Dermis blood vessel endothelial cell (primary cell): ENCODE data around the gene UPF1. TPM values are rescaled to one million over a fixed set of nuclear protein-coding genes. Genes with fewer than 3 reads are reported as not detected.
"Not testable (repeated sequence)": the region's sequence is repeated elsewhere in the genome, so short reads cannot be mapped to it uniquely, and the experiment has no call there.

Experiments used
- DNase-seq: peaks from one replicate; pipeline ENCODE4 v3.0.0; 2010
- total RNA-seq: library from RNA; depleted of rRNA; stranded (reverse); fragments of >200 nt; gene quantifications from 2 replicates; pipeline ENCODE4 v1.2.3, GENCODE V29; 2014

Gene UPF1
- total RNA-seq, 1 donor from 2014 or later: 100 TPM

DNA sequence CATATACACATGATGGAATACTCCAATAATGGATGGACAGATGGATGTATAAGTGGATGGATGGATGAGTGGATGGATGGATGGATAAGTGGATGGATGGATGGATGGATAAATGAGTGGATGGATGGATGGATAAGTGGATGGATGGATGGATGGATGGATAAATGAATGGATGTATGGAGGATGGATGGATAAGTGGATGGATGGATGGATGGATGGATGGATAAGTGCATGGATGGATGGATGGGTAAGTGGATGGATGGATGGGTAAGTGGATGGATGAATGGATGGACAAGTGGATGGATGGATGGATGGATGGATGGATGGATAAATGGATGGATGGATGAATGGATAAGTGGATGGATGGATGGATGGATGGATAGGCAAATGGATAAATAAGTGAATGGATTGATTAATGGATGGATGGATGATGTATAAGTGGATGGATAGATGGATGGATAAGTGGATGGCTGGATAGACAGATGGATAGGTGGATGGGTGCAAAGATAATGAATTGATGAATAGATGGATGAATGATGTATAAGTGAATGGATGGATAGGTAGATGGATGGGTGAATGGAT is 32.3 kb upstream of the UPF1 start:
- DNase-seq: no peak

DNA sequence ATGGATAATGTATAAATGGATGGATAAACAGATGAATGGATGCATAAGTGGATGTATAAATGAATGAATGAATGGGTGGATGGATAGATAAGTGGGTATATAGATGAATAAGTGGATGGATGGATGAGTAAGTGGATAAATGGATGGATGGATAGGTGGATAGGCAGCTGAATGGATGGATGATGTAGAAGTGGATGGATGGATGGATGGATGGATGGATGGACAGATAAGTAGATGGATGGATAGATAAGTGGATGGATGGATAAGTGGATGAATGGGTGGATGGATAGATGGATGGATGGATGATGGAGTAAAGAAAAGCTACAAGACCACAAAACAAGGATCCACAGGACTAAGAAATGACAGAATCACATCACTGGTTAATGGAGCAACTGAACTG is 31.7 kb upstream of the UPF1 start:
- no peak for DNase-seq

DNA sequence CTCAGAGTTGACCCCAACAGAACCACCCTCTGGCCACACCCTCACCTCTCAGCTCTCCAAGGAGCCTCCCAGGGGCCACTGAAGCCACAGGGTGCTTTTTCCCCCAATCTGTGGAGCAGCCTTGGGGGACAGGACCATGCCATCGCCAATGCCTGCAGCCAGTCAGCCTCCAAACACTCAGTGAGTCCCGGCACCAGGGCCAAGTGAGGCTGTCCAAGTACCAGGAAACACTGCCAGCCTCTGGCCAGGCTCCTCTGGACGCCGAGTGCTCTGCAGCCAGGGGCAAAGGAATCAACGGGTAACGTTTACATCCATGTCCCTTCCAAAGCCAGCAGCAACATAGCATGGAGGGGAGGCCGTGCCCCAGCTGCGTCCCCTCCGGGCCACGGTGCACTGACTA is 31.1 kb upstream of the UPF1 start:
- DNase-seq: no peak

DNA sequence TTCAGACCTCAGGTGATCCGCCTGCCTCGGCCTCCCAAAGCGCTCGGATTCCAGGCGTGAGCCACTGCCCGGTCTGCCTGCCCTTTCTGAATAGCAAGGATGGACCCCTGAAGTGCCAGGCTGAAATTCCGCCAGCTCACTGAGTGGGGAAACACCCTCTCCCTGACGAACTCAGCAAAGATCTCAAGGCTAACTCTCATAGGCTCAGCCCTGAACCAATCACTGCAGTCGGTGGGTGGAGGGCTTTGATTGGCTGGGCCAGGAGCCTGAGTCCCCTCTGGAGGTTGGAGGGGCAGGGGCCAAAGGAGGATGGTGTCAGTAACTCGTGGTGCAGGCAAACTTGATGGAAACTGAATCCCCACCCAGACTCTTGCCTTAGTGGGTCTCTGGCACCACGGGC is 29.4 kb upstream of the UPF1 start:
- no peak for DNase-seq

DNA sequence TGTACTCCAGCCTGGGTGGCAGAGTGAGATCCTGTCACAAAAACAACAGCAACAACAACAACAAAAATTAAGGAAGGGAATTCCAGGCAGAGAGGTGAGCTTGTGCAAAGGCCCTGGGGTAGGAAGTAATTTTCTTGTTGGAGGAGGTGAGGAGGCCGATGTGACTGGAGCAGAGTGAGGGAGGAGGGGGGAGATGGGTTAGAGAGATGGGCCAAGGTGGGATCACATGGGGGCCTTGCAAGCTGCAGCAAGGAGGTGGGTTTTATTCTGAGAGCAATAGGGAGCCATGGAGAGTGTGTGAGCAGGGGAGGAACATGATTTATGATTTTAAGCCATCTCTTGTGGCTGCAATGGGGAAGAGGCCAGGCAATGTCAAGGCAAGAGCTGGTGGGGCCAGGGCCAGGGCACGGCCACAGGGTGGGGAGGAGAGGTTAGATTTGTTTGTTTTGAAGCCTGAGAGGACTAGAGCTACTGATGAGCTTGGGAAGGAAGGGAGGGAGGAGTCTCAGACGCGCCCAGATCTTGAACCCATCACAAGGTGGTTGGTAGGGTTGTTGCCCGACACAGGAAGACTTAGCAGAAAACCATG is 28.1 kb upstream of the UPF1 start:
- DNase-seq: no peak

DNA sequence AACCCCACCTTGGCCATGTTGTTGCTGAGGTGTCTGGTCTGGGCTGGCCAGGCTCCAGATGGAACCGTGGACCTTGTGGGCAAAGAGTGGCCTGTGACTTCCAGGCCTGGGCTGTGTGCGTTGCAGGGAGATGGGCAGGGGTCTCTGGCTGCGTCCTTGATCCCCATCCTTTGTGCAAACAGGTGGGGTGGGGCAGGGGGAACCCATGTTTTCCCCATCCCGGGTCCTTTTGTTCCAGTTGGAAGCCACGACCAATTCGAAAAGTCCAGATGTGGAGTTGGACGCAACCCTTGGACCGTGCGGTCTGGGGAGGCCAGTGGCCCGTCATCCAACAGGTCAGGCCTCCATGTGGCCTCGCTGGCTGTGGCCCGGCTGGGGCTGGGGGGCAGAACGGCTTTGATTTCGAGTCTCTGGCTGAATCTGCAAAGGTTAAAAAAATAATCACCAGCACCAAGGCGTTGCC is 27.6 kb upstream of the UPF1 start:
- DNase-seq: no peak

DNA sequence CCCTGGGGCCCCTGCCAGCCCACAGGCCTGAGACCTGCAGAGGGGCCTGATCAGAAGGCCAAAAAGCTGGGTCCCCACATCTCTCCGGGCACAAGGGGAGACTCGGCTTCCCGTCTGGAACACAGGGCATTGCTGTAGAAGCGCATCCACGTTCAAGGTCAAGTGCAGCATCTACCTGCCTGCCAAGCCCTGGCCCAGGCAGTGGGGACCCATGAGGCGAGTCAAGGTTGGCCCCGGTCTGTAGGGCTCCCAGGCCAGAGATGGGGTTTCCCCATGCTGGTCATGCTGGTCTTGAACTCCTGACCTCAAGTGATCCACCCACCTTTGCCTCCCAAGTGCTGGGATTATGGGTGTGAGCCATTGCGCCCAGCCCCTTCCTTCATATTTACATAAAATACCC is 27.1 kb upstream of the UPF1 start:
- no peak for DNase-seq

DNA sequence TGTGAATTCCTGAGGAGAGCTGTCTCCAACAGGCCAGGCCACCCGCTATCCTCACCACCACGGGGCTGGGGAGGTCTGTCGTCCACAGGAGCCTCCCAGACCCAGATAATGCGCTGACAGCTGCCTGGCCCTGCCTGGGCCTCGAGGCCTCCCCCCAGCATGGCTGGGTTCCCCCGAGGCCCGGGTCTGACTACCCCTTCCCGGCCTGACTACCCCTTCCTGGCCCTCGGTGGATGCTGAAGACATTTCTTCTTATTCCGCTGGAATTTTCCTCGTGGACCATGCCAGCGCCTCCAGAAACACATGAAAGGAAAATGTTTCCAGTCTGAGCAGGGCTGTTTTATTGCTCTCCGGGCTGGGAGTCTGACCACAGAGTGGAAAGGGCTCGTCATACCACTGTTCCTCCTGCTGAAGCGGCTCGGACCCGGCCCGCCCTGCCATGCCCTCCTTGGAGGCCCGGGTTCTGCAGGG is 23.9 kb upstream of the UPF1 start:
- no peak for DNase-seq

DNA sequence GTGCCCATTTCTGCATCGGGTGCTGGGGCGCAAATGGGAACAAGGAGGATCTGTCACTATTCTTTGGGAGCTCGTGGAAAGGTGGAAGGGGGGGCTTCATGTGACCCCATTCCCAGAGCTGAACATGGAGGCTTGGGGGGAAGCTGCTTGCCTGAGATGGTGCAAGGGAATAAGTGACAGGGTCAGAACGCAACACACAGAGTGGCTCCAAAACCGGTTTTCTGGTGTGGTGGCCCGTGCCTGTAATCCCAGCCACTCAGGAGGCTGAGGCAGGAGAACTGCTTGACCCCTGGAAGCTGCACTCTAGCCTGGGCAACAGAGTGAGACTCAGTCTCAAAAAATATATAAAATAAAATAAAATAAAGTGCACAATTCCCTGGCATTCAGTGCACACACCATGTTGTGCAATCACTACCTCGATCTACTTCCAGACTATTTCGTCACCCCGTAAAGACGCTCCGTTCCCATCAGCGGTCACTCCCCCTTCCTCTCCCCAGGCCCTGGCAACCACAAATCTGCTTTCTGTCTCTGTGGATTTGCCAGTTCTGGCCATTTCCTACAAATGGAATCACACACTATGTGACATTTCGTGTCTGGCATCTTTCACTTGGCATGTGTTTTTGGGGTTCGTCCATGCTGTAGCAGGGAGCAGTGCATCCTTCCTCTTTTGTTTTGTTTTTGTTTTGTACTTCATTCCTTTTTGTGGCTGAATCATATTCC is 22.4 kb upstream of the UPF1 start:
- DNase-seq: no peak

DNA sequence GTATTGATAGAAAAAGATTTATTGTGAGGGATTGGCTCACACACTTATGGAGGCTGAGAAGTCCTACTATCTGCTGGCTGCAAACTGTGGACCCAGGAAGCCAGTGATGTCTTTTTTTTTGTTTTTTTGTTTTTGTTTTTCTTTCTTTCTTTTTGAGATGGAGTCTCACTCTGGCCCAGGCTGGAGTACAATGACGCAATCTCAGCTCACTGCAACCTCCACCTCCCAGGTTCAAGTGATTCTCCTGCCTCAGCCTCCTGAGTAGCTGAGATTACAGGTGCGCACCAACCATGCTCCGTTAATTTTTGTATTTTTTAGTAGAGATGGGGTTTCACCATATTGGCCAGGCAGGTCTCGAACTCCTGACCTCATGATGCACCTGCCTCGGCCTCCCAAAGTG is 20.1 kb upstream of the UPF1 start:
- not testable (repeated sequence) for DNase-seq

DNA sequence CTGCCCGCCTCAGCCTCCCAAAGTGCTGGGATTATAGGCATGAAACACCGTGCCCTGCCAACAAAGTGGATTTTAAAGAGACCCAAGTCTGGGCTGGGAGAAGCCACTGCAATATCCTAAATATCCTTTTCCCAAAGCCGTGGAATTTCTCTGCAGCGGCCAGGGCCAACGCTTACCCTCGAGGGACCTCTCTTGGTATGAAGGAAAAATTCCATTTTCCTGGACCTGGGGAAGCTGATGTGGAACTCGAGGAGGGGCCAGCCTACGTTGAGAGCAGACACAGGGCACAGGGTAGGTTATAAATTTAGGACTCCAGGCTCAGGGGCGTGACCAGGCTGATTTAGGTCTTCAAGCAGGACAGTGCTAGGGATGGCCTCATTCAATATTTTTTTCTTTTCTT is 17.7 kb upstream of the UPF1 start:
- DNase-seq: peak; percentile 33

DNA sequence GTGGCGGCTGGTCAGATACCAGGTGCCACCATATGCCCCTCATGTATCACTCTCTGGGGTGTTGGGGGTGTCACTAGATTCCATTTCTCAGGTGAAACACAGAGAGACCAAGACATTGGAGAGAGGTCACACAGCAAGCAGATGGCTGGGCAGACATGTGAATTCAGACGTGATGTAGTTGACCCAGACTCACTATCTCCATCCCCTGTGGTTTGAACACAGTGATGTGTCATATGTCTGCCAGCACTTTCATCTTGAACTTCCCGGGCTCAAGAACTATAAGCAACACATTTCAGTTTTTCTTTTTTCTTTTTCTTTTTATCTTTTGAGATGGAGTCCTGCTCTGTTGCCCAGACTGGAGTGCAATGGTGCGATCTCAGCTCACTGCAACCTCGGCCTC is 16.1 kb upstream of the UPF1 start:
- no peak for DNase-seq

DNA sequence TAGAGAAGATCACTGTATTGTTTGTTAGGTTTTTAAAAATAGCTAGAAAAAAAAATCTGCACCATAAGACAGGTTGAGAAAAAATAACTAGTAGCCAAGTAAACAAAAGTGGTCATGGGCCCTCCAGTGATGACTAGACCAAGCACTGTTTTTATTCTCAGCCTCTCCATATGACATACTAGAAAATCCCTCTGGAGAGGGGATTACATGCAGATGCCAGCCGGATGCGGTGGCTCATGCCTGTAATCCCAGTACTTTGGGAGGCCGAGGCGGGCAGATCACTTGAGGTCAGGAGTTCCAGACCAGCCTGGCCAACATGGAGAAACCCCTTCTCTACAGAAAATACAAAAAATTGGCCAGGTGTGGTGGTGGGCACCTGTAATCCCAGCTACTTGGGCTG is 15.1 kb upstream of the UPF1 start:
- DNase-seq: not testable (repeated sequence)

DNA sequence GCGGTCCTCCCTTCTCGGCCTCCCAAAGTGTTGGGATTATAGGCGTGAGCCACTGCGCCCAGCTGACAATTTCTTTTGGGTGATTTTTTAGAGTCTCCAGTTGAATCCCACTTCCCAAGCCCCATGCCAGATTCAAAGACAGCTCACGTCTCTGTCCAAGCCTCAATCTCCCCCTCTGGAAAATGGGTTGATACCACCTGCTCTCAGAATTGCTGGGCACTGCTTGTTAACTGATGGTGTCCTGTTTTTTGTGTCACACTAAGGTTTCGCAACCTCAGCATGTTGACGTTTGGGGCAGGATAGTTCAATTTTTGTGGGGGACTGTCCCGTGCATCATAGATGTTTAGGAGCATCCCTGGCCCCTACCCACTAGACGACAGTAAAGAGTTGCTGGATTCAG is 14.2 kb upstream of the UPF1 start:
- DNase-seq: no peak

DNA sequence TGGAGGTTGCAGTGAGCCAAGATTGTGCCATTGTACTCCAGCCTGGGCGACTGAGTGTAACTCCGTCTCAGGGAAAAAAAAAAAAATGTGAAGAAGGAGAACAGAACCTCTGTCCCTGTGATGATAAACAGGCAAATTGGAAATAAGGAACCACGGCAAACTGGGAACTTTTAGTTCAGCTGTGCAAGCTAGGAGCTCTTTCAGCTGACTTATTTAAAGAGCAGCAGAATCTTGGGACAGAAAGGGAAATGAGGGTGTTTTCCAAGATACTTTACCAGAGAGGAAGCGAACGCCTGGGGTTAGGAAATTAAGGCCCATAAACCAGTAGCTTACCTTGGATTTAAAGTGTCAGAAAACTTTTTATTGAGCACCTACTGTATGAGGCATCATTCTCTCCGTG is 3.0 kb upstream of the UPF1 start:
- DNase-seq: no peak

DNA sequence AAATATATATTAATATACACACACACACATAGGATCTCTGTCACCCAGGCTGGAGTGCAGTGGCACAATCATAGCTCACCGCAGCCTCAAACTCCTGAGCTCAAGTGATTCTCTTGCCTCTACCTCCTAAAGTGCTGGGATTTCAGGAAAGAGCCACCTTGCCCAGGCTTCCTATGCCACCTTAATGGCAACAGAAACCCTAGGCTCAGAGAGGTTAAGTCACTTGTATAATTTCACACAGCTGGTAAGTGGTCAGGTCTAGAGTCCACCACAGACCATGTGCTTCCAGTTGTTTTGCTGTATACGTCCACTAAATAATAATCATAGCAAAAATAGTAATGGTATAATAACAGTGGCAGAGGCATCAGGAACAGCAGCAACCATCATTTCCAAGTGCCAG is 1.3 kb upstream of the UPF1 start:
- no peak for DNase-seq

DNA sequence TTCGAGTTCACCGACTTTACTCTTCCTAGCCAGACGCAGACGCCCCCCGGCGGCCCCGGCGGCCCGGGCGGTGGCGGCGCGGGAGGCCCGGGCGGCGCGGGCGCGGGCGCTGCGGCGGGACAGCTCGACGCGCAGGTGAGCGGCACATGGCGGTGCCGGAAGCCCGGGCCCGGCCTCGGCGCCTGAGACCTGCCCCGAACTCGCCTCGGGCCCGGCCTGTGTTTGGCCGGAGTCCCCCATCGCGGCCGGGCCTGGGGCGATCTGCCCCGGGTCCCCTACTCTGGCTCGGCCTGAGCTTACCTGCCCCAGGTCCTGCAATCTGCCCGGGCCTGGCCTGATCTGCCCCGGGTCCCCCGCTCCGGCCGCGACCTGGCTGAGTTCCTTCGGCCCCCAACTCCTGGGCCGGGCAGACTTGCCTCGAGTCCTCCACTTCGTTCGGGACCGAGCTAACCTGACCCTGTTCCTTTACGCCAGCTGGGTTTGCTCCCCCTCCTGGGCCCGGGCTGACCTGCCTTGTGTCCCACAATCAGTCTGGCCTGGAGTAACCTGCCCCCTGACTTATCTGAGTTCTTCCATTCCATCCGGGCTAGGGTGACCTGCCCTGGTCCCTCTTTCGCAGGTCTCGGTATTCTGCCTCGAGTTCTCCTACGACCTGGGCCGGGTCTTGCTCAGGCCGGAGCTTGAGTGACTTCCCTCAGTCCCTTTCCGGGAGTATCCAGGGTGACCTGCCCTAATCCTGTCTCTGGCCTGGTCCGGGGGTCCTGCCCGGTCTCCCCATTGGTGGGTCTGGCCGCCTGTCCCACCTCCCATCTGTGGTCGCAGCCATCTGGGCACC is 764 bp downstream of the UPF1 start:
- peak; percentile 66 for DNase-seq

DNA sequence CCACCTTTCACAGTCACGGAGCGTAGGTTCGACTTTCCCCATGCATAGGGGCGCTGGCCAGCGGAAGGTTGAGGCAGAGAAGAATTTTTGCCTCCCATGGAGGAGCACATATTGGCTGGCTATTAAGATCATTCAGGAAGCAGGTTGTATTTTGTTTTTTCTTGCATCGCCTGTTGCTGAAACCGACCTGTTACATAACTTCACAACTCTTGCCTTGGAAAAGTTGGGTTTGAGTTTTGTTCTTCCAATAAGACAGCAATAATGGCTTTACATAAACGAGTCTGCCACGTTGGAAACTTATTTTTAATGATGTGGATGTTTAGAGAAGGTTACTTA is 1.4 kb downstream of the UPF1 start:
- peak; percentile 27 for DNase-seq

DNA sequence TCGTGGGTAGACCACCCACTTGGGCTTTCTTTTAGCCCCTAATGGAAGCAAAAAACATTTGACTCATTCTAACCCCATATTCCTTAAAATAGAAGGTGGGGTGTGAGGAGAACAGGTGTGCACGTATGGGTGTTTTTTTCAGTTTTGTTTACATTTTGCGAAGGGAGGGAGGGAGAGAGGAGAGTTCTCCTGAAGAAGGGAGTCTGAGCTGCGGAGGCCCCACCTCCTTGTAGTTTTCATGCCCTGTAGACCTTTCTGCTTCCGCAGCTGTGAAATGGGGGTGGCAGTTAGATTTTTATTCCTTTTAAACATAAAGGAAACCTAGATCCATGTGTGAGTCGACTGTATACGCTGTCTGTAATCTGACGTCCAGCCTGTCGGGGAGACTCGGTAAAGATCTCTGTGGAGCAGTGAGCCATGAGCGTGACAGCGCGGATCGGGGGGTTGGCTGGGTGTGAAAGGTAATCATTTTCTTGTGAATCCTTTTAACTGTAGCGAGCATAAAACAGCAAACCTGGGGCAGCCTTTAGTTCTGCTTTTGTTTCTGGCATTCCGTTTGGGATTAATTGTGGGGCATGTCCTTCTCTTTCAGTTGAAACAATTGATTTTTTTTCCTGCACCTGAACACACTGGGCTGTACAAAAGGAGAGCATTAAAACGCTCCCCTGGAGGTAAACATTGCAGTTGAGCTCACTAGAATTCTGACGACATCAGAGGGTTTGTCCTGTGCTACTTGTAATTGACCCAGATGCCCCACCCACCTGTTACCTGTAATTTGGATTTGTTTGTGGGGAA is 2.3 kb downstream of the UPF1 start:
- peak; percentile 36 for DNase-seq

DNA sequence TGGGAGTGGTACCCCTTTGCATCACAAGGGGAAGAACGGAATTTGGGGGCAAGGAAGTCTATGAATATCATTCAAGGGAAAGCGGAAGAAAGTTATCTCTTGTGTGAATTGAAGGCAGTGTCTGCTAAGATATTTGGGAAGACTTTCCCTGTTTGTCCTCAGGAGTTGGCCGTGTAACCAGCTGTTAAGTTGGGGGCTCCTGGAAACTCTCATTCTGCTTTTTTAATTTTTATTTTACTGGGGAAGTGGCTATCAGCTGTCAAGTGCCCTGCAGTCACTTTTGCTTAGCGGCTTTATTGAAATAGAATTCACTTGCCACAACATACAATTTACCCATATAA is 2.9 kb downstream of the UPF1 start:
- no peak for DNase-seq

DNA sequence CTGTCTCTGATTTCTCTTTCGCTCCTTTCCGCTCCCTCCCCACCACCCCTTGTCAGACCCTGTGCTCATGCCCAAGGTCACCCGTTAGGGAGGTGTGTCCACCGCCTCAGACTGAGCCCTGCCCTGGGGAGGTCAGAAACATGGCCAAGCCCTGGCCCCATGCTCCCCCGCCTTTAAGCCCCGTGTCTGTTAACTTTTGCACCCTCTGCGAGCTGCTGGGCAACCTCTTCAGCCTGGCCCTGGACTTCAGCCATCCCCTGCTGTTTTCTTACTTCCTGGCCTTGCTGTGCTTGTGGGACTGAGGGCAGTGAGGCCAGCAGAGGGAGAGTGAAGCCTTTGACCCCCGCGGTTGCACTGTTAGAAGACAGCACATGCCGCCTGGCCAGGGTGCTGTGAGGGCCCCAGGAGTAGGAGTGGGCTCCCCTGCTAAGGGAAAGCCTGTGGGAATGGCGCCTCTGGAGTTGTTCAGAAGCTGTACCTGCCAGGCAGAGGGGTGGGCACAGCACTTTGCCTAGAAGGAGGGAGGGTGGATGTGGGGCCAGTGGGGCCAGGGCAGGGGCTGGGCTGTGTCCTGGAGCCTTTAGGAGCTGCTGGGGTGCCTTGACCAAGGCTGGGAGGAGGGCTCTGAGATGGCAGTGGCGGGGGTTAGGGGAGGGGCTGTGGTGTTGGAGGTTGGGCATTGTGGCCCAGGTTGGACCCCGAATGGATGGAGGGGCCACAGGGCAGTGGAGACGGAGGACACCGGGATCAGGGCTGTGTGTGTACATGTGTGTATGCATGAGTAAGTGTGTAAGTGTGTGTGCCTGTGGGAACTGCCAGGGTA is 7.9 kb downstream of the UPF1 start:
- peak; percentile 24 for DNase-seq
